Effector CD8-positive, alpha-beta T cell (primary cell): ENCODE data around the gene SLC39A7.

Source experiments
- DNase-seq: peaks from one replicate; lab custom pipeline; 2025; lab: John Stamatoyannopoulos, UW

The SLC39A7 gene

DNA sequence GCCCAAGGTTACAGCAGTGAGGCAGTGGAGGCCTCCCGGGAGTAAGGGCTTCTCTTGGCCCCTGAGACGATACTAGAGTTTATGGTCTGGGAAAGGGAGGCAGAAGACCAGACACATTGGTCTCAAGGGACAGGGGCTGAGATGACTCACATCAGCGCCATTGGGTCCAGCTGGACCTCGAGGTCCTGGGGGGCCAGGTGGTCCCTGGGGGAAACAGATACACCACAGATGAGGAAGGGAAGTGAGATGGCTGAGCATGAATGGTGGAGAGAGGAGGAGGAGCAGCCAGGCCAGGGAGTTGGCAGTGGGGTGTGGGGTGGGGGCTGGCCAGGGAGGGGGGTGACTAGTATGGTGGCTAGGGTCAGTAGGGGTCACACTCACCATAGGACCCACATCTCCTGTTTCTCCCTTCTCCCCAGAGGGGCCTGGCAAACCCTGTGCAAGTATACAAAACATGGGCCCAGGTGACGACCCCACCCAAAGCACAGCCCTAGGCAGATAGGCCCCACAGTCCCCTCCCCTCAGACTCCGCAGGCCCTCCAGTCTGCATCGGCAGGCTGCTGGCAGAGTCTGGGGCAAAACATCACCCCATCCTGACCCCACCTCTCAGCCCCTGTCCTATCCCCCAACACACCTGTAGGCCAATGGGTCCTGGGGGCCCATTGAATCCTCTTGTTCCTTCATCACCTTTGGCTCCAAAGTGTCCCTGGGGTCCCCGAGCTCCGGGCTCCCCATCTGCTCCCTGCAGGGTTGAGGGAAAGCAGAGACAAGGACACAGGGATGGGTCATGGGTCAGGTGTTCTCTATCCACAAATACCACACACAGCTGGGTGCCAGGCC is 30.3 kb upstream of the SLC39A7 start:
- no peak for DNase-seq

GRCh38 chr6:33171016-33171879 is 29.4 kb upstream of the SLC39A7 start:
- DNase-seq = no peak

GRCh38 chr6:33171880-33172687 is 28.6 kb upstream of the SLC39A7 start:
- DNase-seq = no peak

DNA sequence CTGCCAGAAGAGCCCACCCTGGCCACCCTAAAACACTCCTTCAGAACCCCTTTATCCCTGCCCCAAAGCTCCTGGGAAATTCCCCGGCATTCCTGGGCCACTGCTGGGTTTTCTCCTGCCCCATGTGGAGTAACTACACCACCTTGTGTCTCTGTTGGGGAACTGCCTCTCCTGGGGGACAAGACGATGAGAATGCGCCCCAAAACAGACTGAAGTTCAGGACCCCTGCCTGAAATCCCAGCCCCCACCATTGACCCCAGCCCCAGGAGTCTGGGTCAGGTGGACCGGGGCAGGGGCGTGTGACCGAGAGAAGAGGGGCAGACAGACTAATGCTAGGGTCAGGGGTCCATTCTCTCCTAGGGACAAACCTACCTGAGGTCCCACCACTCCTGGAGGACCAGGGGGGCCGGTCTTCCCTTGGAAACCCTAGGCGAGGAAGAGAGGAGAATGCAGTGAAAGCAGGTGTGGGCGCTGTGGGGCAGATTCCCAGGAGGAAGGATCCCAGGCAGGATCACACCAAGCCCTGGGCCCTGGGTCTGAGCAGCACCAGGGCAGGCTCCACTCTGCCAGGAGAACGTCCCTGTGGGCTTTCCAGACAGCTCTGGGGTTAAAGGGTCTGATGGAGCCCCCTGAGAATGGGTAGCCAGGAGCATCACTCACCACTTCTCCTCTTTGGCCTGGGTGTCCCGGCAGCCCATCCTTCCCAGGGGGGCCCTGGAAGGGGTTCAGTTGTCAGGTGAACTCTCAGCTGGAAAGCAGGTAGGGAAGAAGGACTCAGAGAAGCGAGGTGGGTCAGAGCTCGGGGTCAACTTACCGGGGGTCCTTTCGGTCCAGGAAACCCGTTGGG is 27.8 kb upstream of the SLC39A7 start:
- DNase-seq = no peak

GRCh38 chr6:33173535-33174180 is 27.0 kb upstream of the SLC39A7 start:
- DNase-seq = no peak

- DNase-seq = no peak
Observed at GRCh38 chr6:33174784-33175183, 25.9 kb upstream of the SLC39A7 start.

DNA sequence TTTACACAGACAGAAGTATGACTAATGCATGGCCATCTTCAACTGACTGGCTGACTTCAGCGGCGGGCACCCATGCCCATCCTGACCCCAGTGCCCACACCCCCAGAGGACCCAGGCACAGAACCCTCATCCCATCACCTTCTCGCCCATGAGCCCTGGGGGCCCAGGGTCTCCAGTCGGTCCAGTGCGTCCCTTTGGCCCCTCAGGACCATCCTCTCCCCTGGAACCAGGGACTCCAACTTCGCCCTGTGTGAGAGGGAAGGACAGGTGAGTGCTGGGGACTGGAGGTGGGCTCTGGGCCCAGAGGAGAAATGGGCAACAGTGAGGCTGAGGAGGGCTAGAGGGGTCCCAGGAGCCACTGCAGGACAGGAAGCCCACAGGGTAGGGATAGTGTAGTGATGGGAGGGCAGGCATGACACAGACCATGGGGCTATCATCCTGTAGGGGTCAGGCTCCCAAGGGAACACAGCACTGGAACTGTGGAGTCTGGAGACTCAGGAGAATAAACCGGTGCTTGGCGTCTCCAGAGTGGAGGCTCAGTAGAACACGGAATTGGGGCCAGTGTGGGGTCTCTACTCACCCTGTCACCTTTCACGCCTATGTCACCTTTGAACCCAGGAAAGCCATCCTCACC is 25.1 kb upstream of the SLC39A7 start:
- no peak for DNase-seq

- no peak for DNase-seq
Observed at GRCh38 chr6:33176906-33177305, 23.8 kb upstream of the SLC39A7 start.

DNA sequence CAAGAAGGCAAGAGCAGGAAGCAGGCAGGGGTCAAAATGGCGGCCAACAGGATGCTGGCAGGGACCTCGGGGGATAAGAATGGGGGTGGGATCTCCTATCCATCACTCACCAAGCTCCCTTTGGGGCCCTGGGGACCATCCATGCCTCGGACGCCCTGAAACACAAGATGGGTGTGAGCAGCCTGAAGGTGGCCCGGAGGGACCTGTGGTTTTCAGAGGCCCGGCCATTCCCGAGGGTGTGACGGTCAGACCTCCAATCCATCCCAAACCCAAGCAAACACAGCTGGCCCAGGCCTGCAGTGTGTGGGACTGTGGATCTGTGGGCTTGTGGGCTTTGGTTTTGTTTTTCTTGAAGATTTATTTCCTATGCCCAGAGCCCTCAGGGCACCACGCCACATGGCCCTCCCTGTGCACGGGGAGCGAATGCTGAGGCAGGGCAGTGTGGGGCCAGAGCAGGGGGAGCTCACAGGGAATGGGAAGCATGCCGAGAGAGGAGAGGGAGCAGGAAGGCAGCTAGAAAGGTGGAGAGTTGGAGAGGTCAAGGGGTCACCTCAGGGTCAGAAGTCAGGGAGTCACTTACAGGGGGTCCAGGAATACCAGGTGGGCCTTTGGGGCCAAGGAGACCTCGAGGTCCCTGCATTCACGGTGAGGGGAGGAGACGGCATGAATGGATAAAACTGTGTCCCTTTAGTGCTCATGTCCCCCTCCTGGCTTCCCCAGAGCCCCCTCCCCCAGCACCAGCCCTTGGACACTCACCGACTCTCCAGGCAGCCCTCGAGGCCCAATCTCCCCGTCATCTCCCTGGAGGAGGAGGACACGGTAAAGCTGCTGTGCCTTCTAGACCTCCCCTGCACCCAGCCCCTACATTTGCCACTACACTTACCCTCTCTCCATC is 22.9 kb upstream of the SLC39A7 start:
- DNase-seq = no peak

DNA sequence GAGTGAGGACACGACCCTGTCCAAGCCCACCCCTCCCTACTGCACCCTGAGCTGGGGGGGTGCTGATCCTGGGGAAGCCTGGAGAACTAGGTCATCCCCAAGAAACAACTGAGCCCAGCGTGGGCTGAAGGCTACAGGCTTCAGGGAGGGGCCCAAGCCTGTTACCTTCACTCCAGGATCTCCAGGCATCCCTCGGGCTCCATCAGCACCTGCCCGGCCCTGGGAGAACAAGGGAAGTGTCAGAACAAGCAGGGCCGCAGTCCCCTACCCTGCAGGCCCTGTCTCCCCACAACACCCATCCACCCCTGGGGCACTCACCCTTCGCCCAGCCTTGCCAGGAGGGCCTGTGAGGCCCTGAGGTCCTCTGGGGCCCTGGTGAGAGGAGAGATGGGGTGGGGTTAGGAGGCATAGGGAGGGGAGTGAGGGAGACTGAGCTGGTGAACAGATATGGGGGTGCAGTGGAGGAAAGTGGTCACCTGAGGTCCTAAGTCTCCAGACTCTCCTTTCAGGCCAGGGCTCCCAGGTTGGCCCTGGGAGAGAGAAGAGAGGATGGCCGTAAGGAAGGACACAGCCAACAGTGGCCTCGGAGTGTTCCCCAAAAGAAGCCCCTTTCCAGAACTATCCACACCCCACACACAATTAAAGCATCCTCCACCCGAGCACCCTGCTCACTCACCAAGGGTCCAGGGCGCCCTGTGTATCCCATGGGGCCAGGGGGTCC is 21.8 kb upstream of the SLC39A7 start:
- DNase-seq = no peak

DNA sequence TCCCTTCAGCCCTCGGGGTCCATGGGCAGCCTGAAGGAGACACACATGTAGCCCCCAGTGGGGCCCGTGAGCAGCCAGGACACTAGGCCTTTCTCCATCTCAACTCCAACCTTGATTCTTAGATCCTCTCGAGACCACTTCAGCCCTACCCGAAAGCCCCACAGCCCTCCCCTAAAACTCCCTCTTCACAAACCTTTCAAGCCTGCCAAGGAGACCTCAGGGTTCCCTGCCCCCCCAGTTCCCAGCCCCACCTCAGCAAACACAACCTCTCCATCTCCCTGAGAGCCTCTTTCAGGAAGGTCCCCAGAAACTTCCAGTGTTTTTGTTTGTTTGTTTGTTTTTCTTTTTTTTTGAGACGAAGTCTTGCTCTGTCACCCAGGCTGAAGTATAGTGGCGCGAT is 19.5 kb upstream of the SLC39A7 start:
- no peak for DNase-seq

- no peak for DNase-seq
Observed at GRCh38 chr6:33183071-33183683, 17.5 kb upstream of the SLC39A7 start.

DNA sequence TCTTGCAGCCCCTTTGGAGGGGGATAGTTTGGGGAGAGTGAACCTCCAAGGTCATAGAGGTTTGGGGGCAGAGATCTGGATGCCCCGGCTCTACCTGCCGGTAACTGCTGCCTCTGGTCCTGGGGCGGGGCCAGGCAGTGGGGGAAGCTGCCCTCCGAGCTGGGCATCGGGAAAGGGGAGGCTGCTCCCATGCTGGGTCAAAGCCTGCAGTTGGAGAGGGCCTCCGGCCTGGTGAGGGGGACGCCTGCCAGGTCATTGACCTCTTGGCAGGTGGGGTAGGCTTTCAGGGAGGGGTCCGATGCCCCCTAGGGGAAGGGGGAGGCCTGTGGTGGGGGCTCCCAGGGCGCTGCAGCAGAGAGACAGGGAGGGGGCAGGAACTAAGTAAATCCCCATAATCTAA is 15.5 kb upstream of the SLC39A7 start:
- no peak for DNase-seq

- DNase-seq = no peak
Observed at GRCh38 chr6:33185654-33186187, 14.9 kb upstream of the SLC39A7 start.

GRCh38 chr6:33187809-33188208 is 12.9 kb upstream of the SLC39A7 start:
- DNase-seq = no peak

DNA sequence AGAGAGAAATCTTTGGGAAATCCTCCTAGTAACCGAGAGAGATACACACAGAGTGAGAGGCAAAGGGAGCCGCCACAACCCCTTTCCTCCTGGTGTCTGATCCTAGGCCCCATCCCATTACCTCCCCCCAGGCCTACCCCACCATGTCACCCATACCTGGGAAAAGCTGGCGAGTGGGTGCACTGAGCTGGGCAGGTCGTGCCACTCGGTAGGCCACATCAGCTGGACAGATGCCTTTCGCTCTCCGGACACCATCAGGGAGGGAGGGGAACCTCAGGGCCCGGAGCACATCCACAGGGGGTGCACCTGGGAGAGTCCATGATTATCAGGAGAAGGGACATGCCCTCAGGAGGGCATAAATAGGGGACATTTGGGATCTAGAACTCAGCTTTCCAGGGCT is 11.5 kb upstream of the SLC39A7 start:
- no peak for DNase-seq

DNA sequence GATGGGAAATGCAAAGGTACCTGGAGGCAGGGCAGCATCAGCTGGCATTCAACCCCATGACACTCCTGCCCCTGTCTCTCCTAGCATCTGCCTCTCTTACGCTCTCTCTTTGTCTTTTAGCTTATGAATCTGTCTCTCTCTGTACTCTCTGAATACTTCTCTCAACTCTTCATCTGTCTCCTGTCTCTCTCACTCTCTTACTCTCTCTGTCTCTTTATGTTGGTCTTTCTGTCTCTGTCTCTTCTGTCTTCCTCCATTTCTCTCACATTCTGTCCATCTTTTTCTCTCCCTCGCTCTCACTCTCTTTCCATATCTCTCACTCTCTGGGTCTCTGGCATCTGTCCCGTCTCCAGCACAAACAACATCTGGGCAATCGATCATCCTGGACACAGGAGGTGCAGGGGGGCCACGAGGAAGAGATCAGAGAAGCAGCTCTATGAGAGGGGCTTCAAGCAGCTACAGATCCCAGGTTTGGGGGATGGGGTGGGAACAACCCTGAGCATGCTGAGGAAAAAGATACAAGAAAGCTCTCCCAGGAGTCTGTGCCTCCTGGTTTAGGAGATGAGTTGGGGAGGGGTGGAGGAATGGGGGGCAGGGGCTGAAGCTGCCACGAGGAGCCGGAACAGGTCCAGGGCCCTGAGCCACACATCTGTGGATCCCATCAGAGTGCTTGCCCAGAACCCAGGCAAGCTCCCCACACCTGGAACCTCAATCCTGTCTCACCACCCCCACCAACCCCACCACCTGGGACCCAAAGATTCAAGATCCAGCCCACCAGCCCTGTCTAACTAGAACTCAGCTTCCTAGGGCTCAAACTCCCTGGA is 10.8 kb upstream of the SLC39A7 start:
- no peak for DNase-seq
